UCSD-AML1 (cell line): ENCODE data around the gene RDH13.
"Not testable (repeated sequence)": the region's sequence is repeated elsewhere in the genome, so short reads cannot be mapped to it uniquely, and the experiment has no call there.

Source experiments
- DNase-seq: peaks from one replicate; lab custom pipeline; 2025; ENCODE audit not compliant: unreplicated experiment; lab: John Stamatoyannopoulos, UW

Gene RDH13

DNA sequence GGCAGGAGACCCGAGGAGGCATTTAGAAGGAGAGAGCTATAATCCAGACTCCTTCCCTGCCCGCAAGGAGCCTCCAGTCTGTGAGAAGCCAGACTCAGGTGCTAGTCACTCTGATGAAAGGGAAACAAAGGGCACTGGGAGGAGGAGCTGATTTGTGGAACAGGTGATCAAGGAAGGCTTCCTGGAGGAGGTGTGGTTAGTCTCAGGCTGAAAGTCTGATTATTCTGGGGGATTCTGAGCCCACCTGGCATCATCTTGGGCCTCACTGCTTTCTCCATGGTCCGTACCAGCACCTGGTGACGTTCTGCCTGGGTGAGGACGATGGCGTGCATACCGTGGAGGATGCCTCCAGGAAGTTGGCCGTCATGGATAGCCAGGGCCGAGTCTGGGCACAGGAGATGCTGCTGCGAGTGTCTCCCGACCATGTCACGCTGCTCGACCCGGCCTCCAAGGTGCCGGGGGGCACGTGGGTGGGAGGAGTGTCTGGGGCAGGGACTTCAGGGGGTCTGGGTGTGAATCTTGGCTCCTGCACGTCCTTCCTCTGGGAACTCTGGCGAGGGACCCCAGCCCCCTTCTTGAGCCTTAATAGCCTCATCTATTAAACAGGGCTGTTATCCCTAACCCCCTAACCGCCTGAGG is 16.6 kb upstream of the RDH13 start:
- DNase-seq = no peak

DNA sequence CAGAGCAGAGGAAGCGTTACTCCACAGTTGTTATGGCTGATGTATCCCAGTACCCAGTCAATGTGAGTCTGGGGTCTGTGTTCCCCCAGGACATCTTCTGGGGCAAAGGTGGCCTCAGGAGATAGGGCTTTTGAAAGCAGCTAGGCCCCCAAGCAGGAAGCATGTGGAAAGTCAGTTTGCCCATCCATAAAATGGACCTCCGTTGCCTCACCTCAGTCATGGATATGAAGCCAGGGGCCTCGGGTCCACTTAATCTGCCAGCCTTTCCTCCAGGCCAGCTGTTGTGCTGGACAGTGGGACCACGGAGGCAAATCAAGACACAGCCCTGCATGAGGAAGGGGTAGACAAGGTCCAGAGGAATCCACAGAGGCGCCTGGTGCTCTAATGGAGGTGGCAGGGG is 16.0 kb upstream of the RDH13 start:
- no peak for DNase-seq

DNA sequence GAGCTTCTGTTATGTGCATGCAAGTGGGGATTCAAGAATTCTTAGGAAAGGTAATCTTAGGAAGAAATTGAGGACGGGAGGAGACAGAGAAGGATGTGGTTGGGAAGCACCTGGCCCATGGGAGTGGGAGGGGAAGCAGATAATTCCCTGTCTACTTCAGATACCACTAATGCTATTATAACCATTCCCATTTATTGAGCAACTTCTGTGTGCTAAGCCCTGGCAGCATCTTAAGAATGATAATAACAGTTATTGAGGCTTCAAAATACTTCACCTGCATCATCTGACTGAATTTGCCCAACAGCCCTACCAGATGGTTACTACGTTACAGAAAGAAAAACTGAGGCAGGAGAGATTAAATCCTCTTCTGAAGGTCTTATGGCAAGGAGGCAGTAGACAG is 14.2 kb upstream of the RDH13 start:
- no peak for DNase-seq

DNA sequence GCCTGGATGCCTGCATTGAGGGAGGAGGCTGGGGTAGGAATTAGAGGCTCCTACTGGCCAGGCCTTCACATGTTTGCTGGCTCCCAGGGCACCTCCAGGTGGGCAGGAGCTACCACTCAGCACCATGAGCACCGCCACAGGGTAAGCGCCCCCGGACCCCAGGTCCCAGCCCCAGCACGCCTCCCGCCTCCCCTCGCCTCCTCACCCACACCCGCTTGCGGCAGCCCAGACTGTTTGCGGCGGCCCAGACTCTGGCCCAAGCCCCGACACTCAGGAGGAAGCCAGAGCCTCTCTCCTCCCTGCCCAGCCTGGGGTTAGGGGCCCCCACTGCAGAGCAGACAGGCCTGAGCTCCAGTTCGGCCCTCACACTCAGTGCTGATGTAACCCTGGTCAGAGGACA is 13.4 kb upstream of the RDH13 start:
- DNase-seq = no peak

DNA sequence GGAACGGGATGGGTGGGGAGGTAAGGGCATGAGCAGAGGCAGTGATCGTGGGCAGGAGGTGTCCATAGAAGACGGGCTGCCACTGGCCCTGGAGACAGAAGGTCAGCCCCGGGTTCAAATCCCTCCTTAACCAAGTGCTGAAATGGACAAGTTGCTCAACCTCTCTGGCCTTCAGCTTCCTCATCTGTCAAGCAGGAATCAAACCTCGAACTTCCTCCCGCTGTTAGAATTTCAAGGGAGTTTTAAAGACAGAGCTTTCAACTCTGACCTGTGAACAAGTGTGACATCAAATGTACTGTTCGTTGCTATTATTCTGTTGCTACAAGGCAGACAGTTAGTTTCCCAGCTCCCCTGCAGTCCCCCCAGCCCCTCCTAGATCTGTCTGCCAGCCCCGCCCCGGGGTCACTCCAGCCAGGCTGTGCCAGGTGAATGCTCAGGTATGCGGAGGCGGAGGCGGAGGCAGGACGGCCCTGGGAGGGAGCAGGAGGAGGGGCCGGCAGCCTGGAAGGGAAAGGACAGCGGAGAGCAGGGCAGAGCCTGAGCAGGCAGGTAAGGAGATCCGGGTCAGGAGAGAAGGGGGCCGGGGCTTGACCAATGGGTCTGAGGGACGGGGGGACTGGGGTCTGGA is 12.5 kb upstream of the RDH13 start, which contains the start of gene EPS8L1:
TSS of gene EPS8L1 (plus strand) at position 499 of the 628 bp plus-strand sequence. CDS start 576 bp downstream, outside the sequence.
- no peak for DNase-seq

DNA sequence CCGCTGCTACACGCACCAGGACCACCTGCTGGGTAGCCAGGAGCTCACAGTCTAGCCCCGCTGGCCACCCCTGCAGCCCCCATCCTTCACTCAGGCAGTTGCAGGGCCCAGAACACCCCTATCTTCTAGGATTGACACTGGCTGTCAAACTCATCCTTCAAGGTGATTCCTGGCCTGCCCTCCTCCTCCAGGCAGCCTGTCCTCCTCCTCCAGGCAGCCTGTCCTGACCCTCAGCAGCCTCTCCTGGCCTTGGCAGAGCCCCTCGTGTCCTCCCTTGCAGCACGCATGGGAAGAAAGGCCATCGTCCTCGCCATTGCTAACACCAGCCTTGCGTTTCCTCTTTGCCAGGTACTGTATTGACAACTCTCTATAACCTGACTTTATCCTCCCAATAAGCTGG is 9.0 kb upstream of the RDH13 start:
- DNase-seq = no peak

DNA sequence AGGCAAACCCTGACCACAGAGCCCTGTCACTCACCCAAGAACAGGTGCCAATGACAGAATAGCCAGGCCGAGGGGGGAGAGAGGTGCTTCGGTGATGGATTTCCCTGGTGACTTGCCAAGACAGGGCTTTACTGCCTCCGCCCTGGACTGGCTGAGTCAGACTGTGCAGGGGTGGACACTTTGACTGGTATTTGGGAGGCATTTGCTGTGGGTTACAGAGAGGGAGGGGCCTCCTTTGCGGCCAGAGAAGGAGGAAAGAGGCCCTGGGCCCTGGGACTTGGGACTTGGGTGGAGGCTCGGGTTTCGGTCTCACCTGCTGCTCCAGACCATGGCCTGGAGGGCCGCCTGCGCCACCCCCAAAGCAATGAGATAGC is 8.2 kb upstream of the RDH13 start:
- no peak for DNase-seq

DNA sequence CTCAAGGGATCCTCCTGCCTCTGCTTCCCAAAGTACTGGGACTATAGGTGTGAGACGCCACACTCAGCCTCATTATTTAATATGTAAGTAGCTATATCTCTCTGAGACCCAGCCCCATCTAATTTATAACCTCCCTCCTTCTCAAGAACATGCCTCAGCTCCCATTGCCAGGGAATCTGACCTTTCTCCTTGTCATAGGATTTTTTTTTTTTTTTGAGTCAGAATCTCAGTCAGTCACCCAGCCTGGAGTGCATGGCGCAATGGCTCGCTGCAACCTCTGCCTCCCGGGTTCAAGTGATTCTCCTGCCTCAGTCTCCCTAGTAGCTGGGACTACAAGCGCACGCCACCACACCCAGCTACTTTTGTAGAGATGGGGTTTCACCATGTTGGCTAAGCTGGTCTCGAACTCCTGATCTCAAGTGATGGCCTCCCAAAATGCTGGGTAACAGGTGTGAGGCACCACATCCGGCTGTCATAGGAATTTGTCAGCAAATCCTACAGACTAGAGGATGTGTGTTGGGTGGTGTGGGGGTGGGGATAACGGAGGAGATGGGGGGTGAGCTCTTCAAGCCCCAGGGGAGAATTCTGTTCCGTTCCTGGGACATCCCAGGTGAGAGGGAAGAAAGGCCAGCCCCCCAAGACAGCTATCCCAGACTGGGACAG is 7.6 kb upstream of the RDH13 start:
- no peak for DNase-seq

DNA sequence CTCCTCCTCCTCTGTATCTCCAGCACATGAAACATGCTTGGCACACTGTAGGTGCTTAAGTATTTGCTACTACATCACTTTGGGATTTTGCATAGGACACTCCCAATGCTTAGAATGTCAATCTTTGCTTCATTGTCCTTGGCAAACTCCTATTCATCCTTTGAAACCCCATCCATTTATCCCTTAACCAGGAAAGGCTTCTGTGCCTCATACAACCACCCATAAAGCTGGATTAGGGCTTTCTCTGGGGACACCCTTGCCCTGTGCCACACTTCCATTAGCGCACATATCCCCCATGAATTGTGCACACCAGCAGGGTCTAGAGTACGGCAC is 6.9 kb upstream of the RDH13 start:
- DNase-seq = no peak

DNA sequence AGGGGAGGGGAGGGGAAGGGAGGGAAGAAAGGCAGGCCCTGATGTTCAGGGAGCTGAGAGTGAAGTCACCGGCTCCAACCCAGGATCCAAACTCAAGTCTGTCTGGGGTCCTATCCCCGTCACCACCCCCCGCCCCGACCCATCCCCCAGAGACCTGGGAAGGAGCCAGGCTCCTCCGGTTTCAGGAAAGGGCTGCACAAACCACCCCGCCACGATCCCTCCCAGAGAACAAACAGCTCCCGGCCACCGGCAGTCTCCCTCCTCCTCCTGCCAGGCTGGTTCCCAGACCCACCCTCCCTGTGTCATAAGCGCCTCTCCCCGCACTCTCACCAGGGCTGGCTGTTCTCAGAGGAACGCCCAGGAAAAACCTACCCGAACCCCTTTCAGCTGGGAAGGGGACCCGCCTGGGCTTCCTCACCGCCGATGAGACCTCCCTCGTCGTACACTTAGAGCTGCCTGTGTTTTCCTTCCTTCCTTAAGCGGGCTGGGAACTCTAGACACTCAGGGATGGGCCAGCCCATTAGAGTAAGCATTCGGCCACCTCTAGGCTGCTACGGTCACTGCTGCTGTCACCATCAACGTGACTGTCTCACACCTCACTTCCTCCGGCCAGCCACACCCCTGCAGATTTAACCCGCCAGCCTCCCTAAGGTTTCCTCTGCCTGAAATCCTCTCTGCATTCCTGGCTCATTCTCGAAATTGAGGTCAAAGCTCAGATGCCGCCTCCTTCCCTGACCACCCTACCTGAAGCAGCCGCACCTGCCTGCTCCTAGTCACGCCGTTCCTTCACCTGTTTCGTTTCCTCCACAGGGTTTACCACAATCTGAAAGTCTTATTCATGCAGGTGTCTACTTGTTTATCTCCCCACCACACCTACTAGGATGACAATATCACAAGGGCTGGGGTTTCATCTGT is 6.3 kb upstream of the RDH13 start:
- no peak for DNase-seq

DNA sequence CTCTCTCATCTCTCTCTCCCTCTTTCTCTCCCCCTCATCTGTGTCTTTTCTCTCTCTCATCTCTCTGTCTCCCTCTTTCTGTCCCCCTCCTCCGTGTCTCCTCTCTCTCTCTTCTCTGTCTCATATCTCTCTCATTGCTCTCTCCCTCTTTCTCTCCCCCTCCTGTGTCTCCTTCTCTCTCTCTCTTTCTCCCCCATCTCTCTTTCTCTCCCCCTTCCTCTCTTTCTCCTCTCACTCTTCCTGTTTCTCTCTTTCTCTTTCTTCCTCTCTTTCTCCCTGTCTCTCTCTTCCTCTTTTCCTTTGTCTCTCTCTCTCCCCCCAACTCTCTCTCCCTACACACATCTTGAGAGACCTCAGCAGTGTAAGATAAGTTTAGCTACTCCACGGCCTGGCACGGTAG is 4.9 kb upstream of the RDH13 start:
- no peak for DNase-seq

DNA sequence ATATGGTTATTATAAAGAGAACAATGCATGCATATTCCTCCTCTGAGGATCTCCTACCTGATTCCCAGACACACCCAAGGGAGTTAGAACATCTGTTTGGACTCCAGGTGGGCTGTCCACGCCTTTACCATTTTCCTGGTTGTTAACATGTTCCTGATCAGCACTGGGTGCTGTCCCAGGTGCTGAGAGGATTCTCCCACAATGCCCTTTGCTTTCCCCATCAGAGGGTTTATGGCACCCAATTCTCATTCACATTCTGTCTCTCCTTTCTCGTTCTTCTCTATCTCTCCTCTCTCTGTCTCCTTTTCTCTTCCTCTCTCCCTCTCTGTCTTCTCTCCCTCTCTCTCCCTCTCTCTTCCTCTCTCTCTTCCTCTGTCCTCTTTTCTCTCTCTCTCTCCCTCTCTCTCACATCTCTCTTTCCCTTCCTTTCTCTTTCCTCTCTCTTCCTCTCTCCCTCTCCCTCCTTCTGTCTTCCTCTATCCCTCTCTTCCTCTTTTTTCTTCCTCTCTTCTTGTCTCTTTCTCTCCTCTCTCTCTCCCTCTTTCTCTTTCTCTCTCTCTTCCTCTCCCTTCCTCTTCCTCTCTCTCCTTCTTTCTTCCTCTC is 3.3 kb upstream of the RDH13 start:
- DNase-seq = no peak

DNA sequence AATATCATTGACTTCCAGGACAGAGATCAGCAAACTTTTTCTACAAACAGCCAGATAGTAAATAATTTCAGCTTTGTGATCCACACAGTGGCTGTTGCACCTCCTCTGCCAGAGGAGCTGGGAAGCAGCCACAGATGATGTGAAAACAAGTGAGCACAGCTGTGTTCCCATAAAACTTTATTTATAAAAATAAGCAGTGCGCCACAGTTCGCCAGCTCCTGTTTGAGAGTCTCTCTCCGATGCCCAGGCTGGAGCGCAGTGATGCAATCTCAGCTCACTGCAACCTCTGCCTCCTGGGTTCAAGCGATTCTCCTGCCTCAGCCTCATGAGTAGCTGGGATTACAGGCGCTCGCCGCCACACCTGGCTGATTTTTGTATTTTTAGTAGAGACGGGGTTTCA is 2.6 kb upstream of the RDH13 start:
- not testable (repeated sequence) for DNase-seq

DNA sequence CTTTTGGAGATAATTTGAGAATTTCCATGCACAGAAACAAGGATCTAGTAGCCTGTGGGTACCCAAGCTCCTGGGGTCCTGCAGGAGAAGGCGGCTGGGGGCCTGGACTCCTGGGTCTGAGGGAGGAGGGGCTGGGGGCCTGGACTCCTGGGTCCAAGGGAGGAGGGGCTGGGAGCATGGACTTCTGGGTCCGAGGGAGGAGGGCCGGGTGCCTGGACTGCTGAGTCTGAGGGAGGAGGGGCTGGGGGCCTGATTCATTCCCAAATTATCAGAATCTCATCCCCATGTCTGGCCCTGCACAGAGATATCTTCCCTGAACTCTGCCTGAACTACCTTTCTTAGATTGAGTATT is 520 bp upstream of the RDH13 start:
- DNase-seq = no peak

DNA sequence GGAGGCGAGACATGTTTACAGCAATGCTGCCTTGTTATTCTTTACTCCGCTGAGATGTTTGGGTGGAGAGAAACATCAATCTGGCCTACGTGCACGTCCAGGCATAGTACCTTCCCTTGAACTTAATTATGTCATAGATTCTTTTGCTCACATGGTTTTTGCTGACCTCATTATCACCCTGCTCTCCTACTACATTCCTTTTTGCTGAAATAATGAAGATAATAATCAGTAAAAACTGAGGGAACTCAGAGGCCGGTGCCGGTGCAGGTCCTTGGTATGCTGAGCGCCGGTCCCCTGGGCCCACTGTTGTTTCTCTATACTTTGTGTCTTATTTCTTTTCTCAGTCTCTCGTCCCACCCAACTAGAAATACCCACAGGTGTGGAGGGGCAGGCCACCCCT is 2.7 kb downstream of the RDH13 start:
- not testable (repeated sequence) for DNase-seq

DNA sequence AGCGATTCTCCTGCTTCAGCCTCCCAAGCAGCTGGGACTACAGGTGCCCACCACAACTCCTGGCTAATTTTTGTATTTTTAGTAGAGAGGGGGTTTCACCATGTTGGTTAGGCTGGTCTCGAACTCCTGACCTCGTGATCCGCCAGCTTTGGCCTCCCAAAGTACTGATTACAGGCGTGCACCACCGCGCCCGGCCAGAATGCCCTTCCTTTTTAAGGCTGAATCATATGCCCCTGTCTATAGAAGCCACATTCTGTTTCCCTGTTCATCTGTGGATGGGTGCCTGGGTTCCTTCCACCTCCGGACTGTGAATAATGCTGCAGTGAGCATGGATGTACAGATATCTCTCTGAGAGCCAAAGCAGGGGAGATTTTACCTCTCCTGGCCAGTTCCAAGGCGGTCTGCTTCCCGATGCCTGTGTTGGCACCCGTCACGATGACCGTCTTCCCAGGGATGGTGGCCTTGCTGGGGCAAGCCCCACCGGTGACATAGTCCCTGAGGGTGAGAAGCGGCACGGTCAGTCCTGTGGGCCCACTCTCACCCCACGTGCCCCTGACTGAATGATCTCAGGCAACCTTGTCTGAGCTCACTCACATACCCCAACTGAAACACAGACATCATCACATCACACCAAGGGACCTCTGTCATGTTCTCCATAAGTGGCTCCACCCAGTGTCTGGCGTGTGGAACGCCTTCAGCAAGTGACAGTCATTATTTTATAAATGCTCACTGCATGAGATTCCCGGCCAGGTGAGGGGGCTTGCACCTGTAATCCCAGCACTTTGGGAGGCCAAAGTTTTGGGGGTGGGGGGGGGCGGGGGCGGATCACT is 4.0 kb downstream of the RDH13 start:
- DNase-seq = no peak

DNA sequence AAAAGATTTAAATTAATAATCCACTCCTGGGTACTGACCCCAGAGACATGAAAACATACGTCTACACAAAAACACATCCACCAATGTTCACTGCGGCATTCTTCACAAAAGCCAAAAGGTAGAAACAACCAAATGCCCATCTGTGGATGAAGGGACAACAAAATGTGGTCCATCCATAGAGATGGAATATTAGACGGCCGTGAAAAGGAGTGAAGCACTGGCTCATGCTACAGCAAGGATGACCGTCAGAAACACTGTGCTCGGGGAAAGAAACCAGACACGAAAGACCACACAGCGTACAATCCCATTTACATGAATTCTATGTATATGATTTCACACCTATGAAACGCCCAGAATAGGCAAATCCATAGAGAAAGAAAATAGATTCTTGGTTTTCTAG is 6.1 kb downstream of the RDH13 start:
- DNase-seq = no peak

DNA sequence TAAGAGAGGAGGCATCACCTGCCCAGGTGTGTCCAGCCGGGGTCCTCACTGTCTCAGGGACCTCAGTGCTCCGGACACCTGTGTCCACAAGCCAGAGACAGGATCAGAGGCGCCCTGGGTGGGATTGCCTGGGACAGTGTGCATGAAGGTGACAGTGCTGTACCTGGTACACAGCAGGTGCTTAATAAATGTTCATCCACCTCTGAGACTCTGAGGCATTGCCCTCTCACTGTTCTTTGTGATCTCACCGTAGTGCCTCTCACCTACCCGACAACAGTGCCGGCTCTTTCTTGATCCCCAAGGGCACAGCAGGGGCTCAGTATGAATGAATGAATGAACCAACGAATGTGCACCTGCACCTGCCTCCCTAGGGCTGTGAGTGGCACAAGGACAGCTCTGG is 9.2 kb downstream of the RDH13 start:
- DNase-seq = no peak

DNA sequence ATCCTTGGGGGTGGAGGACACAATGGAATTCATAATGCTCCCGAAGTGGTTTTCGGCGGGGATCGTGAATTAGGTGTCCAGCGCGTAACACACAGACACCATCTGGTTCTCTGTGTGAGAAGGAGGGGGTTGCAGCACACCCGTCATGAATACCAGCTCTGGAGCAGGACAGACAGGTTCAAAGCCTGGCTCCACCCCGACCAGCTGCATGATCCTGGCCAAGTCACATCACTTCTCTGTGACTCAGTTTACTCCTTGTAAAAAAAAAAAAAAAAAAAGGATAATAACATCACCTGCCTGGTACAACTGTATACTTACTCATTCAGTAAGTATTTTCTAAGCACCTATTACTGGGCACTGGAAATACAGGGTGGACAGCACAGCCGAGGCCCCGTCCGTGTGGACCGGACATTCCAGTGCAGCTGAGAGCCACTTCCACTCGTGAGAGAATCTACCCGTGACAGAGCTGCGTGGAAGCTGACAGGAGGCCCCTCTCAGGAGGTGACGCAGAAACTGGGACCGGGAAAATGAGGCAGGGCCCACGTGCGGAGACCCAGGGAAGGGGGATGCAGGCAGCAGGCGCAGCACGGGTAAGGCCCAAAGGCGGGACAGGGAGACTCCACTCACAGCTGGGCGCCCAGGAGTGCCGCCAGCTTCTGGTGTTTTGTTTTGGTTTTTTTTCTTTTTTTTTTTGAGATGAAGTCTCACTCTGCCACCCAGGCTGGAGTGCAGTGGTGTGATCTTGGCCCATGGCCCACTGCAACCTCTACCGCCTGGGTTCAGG is 12.0 kb downstream of the RDH13 start:
- no peak for DNase-seq

DNA sequence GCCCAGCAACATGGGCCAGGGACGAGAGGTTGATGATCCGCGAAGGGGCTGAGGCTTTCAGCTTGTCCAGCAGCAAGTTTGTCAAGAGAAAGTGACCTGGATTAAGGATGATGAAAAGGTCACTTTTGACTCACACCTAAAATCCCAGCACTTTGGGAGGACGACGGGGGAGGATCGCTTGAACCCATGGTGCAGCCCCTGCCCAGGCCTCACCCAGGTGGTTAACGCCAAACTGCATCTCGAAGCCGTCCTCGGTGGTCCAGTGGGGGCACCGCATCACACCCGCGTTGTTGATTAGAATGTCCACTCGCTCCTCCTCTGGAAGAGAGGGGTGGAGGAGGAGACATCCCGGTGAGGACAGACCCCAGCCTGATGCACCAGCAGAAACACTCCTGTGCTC is 14.5 kb downstream of the RDH13 start:
- no peak for DNase-seq
